Stimulated activated CD4-positive, alpha-beta T cell treated with anti-CD3 and anti-CD28 coated beads, Interleukin-4, amount 100 ng/mL, for 4 hours (primary cell): ENCODE data around the gene ZKSCAN8.
"Not testable (repeated sequence)": the region's sequence is repeated elsewhere in the genome, so short reads cannot be mapped to it uniquely, and the experiment has no call there.

ENCODE experiments used
- DNase-seq, 2 experiments: peaks; one replicate each; pipeline ENCODE4 v3.0.0-alpha.2; 2020

ZKSCAN8 gene

GRCh38 chr6:28141500-28142329, at the start of gene ZKSCAN8:
ZKSCAN8 (plus strand) TSS chr6:28141883; CDS start chr6:28148408, 6,525 bp downstream.
- DNase-seq = peak; percentile 63 to 76

GRCh38 chr6:28102222-28102621, 39.5 kb upstream of the ZKSCAN8 start:
- DNase-seq = not testable (repeated sequence)

DNA sequence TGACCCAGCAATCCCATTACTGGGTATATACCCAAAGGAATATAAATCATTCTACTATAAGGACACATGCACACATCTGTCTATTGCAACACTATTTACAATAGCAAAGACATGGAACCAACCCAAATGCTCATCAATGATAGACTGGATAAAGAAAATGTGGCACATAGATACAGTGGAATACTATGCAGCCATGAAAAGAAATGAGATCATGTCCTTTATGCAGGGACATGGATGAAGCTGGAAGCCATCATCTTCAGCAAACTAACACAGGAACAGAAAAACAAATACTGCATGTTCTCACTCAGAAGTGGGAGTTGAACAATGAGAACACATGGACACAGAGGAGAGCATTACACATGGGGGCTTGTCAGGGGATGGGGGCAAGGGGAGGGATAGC, 39.0 kb upstream of the ZKSCAN8 start:
- not testable (repeated sequence) for DNase-seq

DNA sequence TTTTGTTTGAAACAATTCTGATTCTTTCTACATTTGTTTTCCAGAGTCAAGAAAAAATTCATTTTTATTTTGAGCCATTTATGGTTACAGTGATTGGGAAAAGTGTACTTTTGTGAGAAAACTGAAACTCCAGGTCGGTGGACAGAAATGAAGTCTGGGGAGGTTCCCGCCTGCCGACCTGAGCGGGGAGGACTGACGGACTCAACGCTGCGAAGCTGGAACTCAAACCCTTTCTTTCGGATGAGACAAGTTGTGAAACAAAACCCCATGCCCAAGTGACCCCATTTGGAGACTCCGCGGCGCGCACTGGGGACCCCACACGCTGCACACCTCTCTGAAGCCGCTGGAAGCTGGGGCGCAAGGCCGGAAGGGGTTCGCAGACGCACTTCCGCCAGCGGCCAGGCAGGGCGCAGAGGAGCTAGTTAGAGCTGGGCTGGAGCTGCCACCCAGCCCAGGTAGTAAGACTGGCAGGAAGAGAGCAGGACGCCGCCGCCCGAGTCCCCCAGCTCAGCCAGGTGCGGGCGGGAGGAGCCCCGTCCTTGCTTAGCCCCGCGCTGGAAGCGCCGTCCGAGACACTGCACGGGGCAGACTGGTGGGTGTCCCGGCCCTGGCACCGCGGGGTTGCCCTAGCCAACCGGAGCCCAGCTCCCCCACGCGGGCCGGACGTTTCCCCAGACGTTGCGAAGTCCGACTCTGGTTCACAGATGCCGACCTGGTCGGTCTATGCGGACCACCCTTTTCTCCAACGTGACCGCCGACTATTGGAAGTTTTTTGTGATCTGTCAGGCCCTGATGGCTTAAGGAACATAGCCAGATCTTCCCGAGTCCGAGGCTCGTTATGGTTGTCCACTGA, 37.1 kb upstream of the ZKSCAN8 start:
- DNase-seq = peak; percentile 79 to 81

DNA sequence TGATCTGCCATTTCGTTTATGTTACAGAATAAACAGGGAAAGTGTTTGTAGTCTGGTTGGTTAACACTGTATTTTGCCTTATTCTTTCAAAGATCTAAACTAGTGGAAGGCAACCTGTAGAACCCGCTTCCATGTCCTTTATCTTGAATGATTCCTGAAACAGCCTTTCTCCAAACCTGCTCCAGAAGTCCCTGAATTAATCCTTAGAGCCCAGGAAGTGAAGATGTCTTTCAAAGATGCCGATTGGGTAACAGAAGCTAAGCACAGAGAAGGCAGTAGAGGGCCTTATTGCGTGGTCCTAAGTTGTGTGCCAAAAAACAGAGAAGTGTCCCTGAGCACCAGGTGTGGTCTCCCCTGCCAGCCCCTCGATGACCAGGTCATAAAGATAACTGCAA, 36.4 kb upstream of the ZKSCAN8 start:
- no peak for DNase-seq

GRCh38 chr6:28107506-28107905, 34.2 kb upstream of the ZKSCAN8 start:
- no peak for DNase-seq

GRCh38 chr6:28111964-28112363, 29.7 kb upstream of the ZKSCAN8 start:
- no peak for DNase-seq

DNA sequence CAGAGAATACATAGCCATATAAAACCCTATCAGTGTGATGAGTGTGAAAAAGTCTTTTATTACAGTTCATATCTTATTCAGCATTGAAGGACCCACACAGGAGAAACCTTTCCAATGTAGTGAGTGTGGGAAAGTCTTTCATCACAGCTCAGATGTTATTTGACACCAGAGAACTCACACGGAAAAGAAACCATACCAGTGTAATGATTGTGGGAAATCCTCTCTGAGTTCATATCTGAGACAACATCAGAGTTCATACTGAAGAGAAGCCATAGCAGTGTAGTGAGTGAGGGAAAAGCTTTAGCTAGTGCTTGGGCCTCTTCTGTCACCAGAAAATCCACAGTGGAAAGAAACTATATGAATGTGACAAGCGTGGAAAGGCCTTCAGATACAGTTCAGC, 25.9 kb upstream of the ZKSCAN8 start:
- no peak for DNase-seq

DNA sequence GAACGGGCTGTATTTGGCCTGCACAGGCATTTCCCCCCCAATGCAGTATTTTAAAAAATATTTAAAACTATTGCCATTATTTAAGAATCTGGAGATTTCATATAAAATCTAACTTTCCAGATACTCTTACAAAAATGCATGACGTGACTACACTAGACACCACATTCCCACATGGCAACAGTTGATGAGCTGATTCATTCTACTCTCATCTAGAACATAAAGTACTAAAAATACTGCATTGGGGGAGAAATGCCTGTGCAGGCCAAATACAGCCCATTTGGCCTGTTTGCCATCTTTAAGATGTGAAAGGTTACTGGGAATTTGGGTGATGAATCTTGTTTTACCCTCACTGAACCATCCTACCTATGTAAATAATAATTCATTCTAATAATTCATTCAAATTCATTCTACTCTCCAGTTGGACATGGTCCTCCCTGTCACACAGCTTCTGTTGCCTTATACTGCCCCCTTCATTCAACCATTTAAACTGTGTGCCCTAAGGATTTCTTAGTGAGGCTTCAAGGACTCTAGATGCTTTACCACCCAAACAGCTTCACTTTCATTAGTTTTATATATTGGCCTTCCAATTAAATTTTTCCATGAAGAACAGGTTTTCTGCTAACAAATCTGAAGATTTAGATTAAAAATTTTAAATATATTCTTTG, 24.2 kb upstream of the ZKSCAN8 start:
- DNase-seq = no peak

DNA sequence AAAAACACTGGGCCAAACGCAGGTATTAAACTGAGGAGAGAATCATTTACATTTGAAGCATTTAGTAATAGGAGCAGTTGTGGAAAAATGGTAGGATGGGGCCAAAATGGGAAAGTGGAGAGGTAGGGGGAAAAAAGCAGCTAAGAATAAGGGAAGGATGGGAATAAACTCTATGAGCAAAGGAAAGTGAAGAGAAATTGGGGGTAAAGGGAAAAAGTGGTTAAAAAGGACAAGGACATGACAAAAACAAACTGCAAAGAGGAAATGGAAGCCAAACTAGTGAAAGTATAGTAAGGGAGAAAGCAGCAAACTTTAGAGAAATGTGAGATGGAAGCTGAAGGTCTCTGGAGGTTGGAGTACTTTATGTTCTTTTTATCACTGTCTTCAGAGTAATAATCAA, 23.5 kb upstream of the ZKSCAN8 start:
- DNase-seq = no peak

DNA sequence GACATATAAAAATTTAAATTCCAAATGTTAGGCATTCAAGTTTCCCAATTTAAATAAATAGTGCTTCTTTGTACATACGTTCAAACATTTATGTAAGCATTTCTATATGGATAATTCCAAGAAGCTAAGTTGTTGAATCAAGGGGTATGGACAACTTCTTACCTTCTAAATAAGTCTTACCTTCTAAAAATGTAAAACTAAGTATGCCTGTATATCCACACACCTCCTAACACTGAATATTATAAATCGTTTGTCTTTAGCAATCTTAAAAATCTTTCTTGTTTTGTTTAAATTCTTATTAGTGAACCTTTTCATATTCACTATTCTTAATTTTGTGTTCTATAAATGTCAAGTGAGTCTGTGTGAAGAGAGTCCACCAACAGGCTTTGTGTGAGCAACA, 19.8 kb upstream of the ZKSCAN8 start:
- no peak for DNase-seq

GRCh38 chr6:28122283-28122682, 19.4 kb upstream of the ZKSCAN8 start:
- DNase-seq = not testable (repeated sequence)

DNA sequence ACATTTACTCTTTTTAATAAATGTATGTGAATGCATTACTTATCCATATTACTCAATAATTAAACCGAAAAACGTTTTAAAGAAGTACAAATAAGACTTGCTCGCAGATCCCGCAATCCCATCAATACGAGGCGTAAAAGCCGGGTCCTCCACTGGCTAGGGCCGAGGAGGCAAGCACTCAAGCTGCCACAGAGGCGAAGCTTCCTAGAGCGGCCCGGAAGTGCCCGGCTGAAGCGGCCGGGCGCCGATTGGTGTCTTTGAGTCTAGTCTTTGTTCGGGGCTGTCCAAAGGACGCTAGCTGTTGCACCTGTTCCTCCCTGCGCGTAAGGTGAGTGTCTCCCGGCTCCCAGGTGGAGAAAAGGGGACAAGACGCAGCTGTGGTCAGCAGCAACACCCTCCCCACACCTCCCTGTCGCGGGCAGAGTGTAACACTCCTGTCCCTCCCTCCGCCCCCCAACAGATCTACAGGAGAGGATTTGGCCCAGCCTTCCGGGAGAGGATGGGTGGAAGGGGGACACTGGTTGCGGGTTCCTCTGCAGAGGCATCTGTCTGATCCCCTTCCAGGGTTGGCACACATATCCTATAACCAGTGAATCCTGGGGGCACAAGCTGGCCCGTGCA, 17.2 kb upstream of the ZKSCAN8 start, which contains the start of gene ZSCAN16:
TSS of gene ZSCAN16 (plus strand) at position 260 of the 621 bp plus-strand sequence. CDS start 835 bp downstream, outside the sequence.
- DNase-seq = peak; percentile 64 to 72

DNA sequence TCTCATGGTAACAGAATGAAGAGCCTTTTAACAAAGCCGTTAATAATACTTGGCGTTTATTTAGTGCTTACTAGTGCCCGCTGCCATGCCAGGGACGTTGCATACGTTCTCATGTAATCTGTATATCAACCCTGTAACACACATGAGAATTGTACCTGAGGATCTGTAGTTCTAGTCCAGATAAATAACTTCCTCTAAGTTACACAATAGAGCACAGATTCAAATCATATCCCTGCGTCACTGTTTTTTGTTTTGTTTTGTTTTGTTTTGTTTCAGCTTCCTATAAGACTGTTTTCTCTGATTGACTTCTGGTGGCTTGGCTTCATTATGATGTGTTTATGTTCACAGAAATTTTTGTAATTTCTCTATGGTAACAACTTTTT, 16.7 kb upstream of the ZKSCAN8 start:
- DNase-seq = no peak

DNA sequence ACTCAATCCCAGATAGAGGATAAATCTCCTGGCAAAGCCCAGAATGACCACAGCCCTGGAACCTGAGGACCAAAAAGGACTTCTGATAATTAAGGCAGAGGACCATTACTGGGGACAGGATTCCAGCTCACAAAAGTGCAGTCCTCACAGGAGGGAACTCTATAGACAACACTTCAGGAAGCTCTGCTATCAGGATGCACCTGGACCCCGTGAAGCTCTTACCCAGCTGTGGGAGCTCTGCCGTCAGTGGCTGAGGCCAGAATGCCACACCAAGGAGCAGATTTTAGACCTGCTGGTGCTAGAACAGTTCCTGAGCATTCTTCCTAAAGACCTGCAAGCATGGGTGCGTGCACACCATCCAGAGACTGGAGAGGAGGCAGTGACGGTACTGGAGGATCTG, 16.3 kb upstream of the ZKSCAN8 start:
- DNase-seq = no peak

DNA sequence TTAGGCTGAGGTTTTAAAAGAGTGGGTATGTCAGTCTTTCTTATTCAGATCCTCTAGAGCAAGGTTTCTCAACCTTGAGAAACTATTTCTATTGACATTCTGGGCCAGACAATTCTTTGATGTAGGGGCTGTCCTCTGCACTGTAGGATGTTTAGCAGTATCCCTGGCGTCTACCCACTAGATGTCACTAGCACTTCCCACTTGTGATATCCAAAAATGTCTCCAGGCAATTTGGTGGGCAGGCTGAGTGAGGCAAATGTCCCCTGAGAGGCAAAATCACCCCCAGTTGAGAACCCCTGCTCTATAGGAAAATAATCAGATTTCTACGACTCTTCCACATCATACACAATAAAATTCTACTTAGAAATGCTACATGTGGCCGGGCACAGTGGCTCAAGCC, 7.7 kb upstream of the ZKSCAN8 start:
- no peak for DNase-seq

DNA sequence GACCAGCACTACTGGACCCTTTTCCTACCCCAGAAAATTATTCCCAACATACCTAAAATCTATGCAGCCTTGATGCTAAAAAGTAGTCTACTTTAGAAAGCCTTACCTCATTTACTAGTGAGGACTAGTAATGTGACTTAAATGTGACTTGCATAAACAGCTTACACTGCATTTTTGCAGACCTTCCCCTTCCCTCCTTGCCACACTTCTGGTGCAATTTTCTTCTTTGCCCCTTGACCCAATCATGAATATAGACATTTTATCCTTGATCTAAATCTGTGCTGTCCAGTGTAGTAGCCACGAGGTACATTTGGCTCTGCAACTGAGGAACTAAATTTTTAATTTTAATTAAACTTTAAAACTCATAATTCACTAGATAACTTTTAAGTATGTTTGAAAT, 7.0 kb upstream of the ZKSCAN8 start:
- no peak for DNase-seq

DNA sequence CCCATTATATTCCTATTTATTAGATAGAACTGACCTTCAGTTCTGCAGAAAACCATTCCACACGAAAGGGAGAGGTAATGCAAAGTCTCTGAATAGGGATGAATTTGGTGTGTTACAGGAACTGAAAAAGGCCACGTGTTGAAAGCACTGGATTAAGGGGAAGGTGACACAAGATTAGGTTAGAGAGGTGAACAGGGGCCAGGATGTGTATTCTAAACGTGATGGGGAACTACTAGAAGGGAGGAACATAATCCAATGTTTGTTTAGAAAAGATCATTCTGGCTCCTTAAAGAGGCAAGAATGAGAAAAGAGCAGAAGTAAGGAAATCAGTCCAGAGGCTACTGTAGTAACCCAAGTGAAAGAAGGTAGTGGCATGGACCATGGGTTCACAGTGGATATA, 6.3 kb upstream of the ZKSCAN8 start:
- no peak for DNase-seq

- peak; percentile 67 to 69 for DNase-seq
Observed at GRCh38 chr6:28136585-28137504, 4.8 kb upstream of the ZKSCAN8 start.

GRCh38 chr6:28137505-28137981, 4.1 kb upstream of the ZKSCAN8 start:
- peak in 1 of 2 experiments; percentile 42 for DNase-seq

GRCh38 chr6:28139860-28140543, 1.7 kb upstream of the ZKSCAN8 start:
- no peak for DNase-seq
